Smooth muscle cell (in vitro differentiated cells): ENCODE data around the gene DLEC1. TPM values are rescaled to one million over a fixed set of nuclear protein-coding genes. Genes with fewer than 3 reads are reported as not detected.

ENCODE experiments used
- DNase-seq: peaks from one replicate; lab custom pipeline; 2025; ENCODE audit not compliant: unreplicated experiment; lab: John Stamatoyannopoulos, UW
- H2AFZ ChIP-seq: fragments of 200-600 bp; sonication (generic); 2 replicates; pipeline ENCODE4 v1.6.0; 2016; ENCODE audit warnings: antibody characterized with exemption, low read depth, mild to moderate bottlenecking
- H3F3A ChIP-seq: fragments of 200-600 bp; sonication (generic); 2 replicates; pipeline ENCODE4 v1.6.0; 2017; ENCODE audit warnings: antibody characterized with exemption, low read depth
- H3K27ac ChIP-seq: fragments of 200-600 bp; sonication (generic); 2 replicates; pipeline ENCODE4 v1.5.1; 2016; ENCODE audit warnings: low read depth, mild to moderate bottlenecking
- H3K27me3 ChIP-seq: fragments of 200-600 bp; sonication (generic); 2 replicates; pipeline ENCODE4 v1.6.1; 2016; ENCODE audit warnings: low read depth, mild to moderate bottlenecking
- H3K36me3 ChIP-seq: fragments of 200-600 bp; sonication (generic); 2 replicates; pipeline ENCODE4 v1.5.1; 2016; ENCODE audit warnings: low read depth
- H3K4me1 ChIP-seq: fragments of 200-600 bp; sonication (generic); 2 replicates; pipeline ENCODE4 v1.5.1; 2016; ENCODE audit warnings: low read depth
- H3K4me2 ChIP-seq: fragments of 200-600 bp; sonication (generic); 2 replicates; pipeline ENCODE4 v1.6.0; 2016; ENCODE audit warnings: mild to moderate bottlenecking
- H3K4me3 ChIP-seq: fragments of 200-600 bp; sonication (generic); 2 replicates; pipeline ENCODE4 v1.5.1; 2016; ENCODE audit warnings: mild to moderate bottlenecking
- H3K79me2 ChIP-seq: fragments of 200-600 bp; sonication (generic); 2 replicates; pipeline ENCODE4 v1.6.0; 2016; ENCODE audit warnings: low read depth, mild to moderate bottlenecking
- H3K9ac ChIP-seq: fragments of 200-600 bp; sonication (generic); 2 replicates; pipeline ENCODE4 v1.6.0; 2016; ENCODE audit warnings: low read depth
- H3K9me3 ChIP-seq: fragments of 200-600 bp; sonication (generic); replicated peaks from 2 replicates; pipeline ENCODE4 v1.5.1; 2016; ENCODE audit warnings: low read depth
- H4K20me1 ChIP-seq: fragments of 200-600 bp; sonication (generic); 2 replicates; pipeline ENCODE4 v1.6.0; 2016; ENCODE audit warnings: low read depth
- CTCF ChIP-seq: fragments of 200-600 bp; sonication (generic); IDR thresholded peaks from 2 replicates; pipeline ENCODE4 v1.5.1; 2017; ENCODE audit warnings: borderline replicate concordance, mild to moderate bottlenecking, antibody characterized with exemption; ENCODE audit not compliant: insufficient read depth, poor library complexity, severe bottlenecking
- WGBS: methylation state at CpG from one replicate; pipeline ENCODE4 v1.1.7; 2016; ENCODE audit warnings: low lambda C conversion rate; 5-methylcytosine and 5-hydroxymethylcytosine counted together
- polyA plus RNA-seq: library from polyadenylated mRNA; unstranded; fragments of >200 nt; fragmentation: Nextera tagmentation; extraction: Ambion mirVana; gene quantifications from 2 replicates; pipeline ENCODE4 v1.2.1, GENCODE V29; 2016
- total RNA-seq: library from RNA; depleted of rRNA; stranded (reverse); fragments of >200 nt; gene quantifications from 2 replicates; pipeline ENCODE4 v1.2.3, GENCODE V29; 2014

DLEC1 gene
- total and polyA plus RNA-seq, 2 experiments from 2014 or later = 0.27 to 0.61 TPM

DNA sequence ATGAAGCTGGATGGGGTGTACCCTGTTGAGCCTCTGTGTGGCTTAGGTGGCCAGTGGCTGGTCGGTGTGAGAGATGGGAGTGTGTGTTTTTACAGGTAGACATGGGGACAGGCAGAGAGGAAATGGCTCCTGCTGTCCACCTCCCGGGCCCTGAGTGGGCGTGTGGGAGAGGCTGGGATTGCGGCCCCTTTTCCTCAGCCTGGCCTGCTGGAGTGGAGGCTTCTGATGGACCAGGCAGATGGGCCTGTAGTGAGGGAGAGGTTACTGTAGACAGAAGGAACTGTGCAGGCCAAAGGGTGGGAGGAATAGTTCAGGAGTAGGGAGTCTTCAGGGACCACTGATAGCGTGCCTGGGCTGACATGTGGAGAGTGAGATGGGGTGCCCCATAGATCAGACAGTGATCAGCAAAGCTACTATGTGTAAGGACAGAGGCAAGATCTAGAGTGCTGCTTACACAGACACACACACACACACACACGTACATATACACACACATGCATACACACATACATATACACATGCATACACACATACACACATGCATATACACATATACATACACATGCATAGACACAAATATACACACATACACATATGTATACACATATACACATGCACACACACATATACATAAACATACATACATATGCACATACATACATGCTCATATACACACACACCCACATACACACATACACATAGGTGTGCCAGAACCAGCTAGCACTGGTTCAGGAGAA, 71.5 kb downstream of the DLEC1 start:
- no peak overlapping the region for H3K27ac ChIP-seq
- H3K9me3 ChIP-seq = peaks cover 3% of the 10 kb centered on the region
- H3K79me2 ChIP-seq = no peaks in the 10 kb centered on the region
- TF ChIP-seq CTCF = no peak
- H3K9ac ChIP-seq = no peak overlapping the region
- H3K4me1 ChIP-seq = no peaks in the 10 kb centered on the region
- H3K4me2 ChIP-seq = no peak overlapping the region
- DNase-seq = no peak
- H3F3A ChIP-seq = no peaks in the 10 kb centered on the region
- H2AFZ ChIP-seq = no peak overlapping the region
- WGBS = 95% methylated on average over 5 of the region's 6 CpGs
- H3K4me3 ChIP-seq = no peak overlapping the region
- no peaks in the 10 kb centered on the region for H3K36me3 ChIP-seq
- no peaks in the 10 kb centered on the region for H3K27me3 ChIP-seq
- no peaks in the 10 kb centered on the region for H4K20me1 ChIP-seq

DNA sequence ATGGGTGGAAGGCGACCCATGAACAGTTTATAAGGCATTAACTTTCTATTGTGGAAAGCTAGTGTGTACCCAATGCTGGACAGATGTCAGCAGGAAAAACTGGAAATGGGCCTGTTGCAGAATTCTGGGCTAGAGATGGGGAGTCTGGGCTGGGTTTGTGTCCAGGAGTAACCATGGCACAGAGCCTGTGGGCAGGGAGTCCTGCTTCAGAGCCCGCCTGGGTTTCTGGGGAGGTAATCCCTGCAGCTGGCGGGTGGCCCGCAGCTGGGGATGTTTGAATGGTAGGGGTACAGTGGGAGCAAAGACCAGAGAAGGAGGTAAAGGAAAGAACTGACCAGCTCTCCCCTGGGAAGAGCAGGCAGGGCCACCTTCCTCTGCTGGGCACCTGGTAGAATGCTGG, 72.2 kb downstream of the DLEC1 start:
- Histone ChIP-seq H4K20me1 (no peaks in the 10 kb centered on the region), H2AFZ (no peak overlapping the region), H3K4me2 (no peak overlapping the region), H3F3A (no peaks in the 10 kb centered on the region), H3K27me3 (no peaks in the 10 kb centered on the region), H3K36me3 (no peaks in the 10 kb centered on the region), H3K4me1 (no peaks in the 10 kb centered on the region), H3K27ac (no peak overlapping the region), H3K9me3 (no peaks in the 10 kb centered on the region), H3K9ac (no peak overlapping the region), H3K4me3 (no peak overlapping the region), H3K79me2 (no peaks in the 10 kb centered on the region)
- 96% methylated on average over 4 of the region's 4 CpGs for WGBS
- DNase-seq = no peak
- TF ChIP-seq CTCF = no peak

GRCh38 chr3:38111696-38112377, 72.8 kb downstream of the DLEC1 start:
- H3K36me3 ChIP-seq = no peaks in the 10 kb centered on the region
- no peak overlapping the region for H3K9ac ChIP-seq
- no peak overlapping the region for H3K27ac ChIP-seq
- H3K4me2 ChIP-seq = no peak overlapping the region
- H3K4me1 ChIP-seq = no peaks in the 10 kb centered on the region
- no peak for DNase-seq
- H3K79me2 ChIP-seq = no peaks in the 10 kb centered on the region
- no peak for TF ChIP-seq CTCF
- no peaks in the 10 kb centered on the region for H3K9me3 ChIP-seq
- H3K27me3 ChIP-seq = no peaks in the 10 kb centered on the region
- H3K4me3 ChIP-seq = no peak overlapping the region
- no peaks in the 10 kb centered on the region for H4K20me1 ChIP-seq
- no peak overlapping the region for H2AFZ ChIP-seq
- WGBS = 91% methylated on average over 16 of the region's 16 CpGs
- no peaks in the 10 kb centered on the region for H3F3A ChIP-seq
